CD4-positive, alpha-beta T cell treated with Interferon gamma for 1 hour (primary cell): ENCODE data around the gene MAN2B1.
"Not testable (repeated sequence)": the region's sequence is repeated elsewhere in the genome, so short reads cannot be mapped to it uniquely, and the experiment has no call there.

Source experiments
- DNase-seq: peaks from one replicate; pipeline ENCODE4 v3.0.0-alpha.2; 2020

The MAN2B1 gene

DNA sequence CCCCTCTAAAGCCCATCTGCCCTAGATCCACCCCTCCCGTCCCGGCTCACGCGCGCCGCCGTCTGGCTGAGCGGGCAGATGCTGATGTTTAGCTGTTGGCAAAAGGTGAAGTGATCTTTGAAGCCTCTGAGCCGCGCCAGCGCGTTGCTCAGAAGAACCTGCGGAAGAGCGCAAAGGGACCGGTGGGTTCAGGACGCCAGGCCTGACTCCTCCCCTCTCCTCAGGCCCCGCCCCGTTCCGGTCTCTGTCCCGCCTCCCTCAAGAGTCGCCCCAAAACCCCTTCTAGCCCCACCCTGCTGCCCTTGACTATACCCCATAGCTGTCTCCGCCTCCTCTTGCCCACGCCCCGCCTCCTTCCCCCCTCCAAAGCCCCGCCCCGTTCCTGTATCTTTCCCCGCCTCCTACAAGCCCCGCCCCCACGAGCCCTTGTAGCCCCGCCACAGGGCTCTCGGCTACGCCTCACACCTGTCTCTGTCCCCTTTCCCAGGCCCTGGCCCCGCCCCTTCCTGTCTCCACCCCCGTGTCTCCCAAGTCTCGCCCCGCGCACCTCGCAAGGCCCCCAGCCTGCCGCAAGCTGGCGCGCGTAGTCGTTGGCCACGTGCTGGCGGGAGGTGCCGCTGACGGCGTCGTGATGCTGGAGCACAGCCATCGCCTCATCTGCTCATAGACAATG is 9.5 kb downstream of the MAN2B1 start:
- DNase-seq = no peak

DNA sequence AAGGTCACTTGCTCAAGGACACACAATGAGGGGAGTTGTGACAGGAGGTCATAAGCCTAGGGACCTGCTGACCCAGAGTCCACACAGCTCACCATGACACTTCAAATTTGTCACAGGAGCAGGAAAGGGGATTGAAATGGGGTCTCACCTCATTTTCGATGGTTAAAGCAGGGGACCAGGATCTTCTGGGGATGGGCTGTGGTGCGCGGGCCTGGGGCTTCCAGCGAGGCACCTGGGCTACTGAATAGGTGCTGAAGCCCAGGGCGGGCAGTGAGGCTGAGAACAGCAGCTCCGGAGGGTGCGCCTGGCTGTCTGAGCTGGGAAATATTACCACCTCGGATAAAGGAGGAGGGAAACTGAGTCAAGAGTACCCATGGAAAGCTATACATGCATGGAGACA is 11.0 kb downstream of the MAN2B1 start:
- no peak for DNase-seq

DNA sequence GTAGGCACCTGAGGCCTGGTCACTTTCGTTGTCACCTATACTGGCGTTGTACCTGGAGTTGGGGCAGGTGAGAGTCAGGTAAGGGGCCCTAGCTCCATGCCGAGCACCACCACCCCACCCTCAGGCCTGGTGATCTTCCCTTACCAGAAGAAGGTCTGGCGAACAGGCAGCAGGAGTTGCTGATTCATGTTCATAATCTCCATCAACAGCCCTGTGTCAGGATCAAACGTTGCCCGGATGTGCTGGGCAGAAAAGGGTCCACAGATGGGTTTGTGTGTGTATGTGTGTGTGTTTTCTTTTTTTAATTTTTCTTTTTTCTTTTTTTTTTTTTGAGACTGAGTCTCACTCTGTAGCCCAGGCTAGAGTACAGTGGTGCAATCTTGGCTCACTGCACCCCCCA is 14.3 kb downstream of the MAN2B1 start:
- DNase-seq = no peak

DNA sequence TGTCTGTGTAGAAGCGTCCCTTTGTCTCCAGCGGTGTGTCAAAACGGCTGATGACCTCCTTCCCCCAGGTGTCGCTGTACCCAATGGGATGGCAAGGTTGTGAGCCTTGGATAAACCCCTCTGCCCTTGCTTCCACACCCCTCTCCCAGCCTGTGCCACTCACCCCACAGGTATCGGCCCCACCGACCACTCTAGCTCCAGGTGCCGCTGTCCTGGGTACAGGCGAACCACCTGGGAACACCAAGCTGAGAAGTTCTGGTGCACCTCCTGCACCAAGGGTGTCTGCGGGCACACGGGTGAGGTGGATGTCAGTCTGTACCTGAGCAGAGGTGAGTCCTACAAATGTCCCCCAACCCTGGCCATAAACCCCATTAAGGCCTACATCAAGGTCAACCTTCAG is 16.6 kb downstream of the MAN2B1 start:
- no peak for DNase-seq

DNA sequence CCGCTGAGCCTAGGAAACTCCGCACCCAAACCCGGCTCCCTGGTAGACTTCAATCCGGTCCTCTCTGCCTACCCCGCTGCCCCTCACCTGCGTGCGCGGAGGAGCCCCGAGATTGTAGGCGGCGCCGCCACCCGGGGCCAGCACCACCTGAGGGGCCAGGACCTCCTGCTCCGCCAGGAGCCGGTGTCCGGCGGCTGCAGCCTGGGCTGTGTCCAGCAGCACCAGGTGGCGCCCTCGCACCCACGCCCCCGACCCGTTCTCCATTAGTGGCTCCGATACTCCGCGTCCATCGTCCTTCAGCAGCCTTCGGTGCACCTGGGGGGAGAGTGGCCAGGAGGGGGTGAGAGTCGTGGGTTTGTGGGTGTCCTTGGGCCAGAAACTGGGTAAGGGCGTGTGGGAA is 18.5 kb downstream of the MAN2B1 start:
- DNase-seq = no peak

DNA sequence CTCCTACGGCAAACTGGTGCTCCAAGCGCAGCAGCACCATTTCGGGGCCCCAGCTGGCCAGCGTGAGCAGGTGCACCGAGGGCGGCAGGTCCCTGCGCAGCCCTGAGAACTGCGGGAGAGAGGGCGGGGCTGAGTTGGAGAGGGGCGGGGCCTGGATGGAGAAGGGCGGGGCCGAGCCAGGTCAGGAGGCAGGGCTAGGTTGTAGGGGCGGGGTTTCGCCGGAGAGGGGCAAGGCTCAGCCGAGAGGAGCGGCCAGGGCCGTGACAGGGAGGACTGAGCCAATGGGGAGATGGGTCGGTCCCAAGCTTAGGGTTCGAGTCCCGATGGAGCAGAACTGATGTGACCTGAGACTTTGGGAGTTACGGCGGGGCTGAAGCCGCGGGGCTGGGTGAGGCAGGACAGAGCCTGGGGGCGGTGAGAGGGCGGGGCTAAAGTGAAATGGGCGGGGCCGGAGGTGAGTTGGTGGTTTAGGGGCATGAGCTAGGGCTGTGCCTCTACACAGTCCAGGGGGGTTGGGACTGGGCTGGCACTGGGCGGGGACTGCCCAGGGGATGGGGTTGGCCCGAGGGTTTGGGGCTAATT is 19.0 kb downstream of the MAN2B1 start:
- DNase-seq = peak; percentile 56

DNA sequence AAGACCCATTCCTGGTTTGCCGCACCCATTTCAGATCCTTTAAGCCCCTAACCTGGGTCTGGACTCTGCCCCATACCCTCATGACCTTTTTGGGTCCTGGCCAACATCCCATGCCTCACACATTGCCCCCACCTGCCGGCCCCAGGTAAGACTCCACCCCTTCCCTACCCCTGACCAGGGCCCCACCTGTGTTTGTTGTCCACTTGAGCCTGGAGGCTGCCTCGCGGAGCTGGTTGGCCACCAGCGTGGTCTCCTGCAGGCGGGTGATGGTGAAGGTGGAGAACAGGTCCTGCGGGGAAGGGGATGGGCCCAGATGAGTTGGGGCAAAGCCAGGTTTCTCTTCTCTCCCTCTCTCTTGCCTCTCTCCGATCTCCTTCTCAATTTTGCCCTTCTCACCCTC is 19.5 kb downstream of the MAN2B1 start:
- no peak for DNase-seq

DNA sequence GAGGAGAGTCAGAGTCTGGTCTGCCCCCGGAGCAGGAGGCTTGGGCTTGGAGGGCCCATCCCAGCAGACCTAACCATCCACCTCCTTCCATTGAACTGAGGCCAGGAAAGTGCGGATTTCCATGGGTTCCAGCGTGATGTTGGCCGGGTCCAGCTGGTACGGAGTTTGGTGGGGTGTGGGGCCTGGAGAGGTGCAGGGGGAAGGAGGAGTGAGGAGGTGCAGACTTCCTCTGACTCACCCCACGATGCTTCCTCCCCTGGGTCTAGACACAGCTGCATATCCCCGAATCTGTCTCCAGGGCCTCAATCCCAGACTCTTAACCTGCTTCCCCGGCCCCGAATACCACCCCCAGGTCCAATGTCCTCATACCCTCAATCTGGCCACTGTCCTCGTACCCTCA is 20.0 kb downstream of the MAN2B1 start:
- no peak for DNase-seq

DNA sequence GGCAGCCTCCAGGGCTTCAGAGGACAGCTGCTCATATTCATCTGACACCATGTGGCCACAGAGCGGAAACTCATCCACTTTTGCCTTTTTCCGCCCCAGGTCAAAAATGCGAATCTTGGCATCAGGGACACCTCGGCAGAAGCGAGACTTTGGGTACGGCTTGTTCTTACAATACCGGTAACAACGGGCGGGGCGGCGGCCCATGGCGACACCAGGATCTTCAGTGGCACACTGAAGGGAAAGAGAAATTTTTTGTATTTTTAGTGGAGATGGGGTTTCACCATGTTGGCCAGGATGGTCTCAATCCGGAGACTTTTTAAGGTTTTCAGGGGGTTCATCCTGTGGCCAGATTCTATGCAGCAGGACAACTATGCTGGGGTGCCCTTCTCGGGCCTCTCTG is 22.8 kb downstream of the MAN2B1 start:
- DNase-seq = not testable (repeated sequence)

DNA sequence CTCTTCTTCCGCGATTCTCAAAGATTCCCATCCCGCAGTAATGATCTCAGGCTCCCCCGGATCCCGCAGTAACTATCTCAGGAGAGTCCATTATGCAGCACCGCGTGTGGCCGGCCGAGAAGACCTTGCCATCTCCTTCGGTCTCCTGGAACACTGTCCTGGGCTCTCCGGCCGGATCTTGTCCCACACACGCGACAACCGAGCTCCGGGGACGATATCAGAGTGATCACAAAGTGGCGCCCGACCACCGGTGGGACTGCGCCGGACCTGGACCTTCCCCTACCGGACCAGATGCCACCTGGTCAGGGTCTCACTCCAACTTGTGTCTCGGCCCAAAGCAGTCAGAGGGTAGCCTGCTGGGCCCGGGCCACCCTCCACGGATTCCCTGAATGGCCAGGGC is 24.0 kb downstream of the MAN2B1 start:
- DNase-seq = no peak

DNA sequence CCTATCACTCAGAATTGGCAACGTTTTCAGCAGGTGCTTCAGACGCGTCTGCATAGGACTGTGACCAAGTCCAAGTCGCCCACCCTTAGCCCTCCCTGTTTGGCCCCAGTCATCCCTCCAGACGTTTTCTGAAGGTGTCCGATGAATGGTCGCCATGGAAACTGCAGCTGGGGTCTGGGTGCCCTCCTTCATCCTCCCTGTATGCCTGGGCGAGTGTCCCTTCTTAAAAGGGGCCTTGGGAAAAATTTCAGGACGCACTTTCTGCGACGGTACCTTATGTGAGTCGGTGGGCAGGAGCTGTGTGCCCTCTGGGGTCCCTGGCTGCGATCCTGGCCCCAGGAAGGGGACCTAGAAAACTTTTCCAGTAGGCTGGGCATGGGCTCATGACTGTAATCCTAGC is 25.1 kb downstream of the MAN2B1 start:
- no peak for DNase-seq

DNA sequence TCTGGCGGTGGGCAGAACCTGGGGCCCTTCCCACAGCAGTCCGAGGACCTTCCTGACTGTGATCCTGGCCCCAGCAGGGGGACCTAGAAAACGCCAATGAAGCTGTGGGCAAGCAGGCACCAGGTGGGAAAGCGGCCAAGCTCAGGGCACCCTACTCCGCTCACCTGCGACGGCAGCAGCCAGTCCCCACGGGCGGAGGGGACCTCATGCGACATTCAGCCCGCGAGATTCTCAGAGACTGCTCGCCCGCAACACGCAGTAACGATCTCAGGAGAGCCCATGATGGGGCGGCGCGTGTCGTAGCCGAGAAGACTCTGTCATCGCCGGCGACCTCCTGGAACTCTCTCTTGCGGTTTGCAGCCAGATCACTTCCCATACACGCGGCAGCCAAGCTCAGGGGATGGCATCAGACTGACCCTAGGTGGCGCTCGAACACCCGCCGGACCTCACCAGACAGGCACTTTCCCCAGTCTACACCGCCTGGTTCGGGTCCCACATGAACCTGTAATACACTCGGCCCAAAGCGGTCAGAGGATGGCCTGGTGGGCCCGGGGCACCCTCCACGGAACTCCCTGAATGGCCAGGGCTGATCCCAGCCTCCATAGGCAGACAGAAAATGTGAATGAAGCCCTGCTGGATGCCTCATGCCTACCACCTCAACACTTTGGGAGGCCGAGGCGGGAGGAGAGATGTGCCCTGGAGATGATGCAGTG is 26.5 kb downstream of the MAN2B1 start:
- peak; percentile 86 for DNase-seq

DNA sequence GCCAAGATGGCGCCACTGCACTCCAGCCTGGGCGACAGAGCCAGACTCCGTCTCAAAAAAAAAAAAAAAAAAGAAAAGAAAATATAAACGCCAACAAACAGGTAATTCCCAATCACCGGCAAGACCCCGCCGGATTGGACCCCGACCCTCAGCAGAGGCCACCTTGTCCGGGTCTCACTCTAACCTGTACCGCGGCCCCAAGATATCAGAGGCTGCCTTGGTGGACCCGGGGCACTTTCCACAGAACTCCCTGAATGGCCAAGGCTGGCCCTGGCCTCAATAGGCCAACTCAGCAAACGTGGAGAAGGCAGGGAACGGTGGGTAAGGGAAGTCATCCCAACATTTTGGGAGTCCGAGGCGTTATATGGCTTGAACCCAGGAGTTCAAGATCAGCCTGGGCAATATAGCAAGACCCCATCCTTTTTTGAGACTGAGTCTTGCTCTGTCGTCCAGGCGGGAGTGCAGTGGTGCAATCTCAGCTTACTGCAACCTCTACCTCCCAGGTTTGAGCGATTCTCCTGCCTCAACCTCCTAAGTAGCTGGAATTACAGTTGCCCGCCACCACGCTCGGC is 27.8 kb downstream of the MAN2B1 start:
- no peak for DNase-seq

DNA sequence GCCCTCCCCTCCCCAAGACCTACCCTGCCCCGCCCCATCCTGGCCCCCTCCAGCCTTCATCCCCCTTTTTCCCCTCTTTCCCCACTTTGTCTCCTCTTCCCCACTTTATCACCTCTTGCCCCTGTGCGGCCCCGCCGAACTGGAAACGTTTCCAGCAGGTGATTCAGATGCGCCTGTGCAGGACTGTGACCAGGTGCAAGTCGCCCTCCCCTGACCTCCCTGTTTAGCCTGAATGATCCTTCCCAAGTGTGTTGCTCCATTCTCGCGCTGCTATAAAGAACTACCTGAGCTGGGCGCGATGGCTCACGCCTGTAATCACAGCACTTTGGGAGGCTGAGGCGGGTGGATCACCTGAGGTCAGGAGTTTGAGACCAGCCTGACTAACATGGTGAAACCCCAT is 29.9 kb downstream of the MAN2B1 start:
- no peak for DNase-seq

DNA sequence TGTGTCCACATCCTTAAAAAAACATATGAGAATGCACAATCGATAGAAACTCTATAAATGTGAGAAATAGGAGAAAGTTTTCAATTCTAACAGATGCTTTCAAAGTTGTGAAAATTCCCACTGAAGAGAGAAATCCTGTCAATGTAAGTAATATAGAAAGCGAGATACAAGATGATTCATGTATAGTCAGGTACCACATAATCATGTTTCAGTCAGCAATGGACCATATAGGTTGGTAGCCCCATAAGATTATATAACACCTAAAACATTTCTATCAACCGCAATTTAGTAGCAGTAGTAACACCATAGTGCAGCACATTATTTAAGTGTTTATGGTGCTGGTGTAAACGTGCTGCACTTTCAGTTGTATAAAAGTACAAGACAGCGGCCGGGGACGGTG is 37.3 kb downstream of the MAN2B1 start:
- DNase-seq = no peak

DNA sequence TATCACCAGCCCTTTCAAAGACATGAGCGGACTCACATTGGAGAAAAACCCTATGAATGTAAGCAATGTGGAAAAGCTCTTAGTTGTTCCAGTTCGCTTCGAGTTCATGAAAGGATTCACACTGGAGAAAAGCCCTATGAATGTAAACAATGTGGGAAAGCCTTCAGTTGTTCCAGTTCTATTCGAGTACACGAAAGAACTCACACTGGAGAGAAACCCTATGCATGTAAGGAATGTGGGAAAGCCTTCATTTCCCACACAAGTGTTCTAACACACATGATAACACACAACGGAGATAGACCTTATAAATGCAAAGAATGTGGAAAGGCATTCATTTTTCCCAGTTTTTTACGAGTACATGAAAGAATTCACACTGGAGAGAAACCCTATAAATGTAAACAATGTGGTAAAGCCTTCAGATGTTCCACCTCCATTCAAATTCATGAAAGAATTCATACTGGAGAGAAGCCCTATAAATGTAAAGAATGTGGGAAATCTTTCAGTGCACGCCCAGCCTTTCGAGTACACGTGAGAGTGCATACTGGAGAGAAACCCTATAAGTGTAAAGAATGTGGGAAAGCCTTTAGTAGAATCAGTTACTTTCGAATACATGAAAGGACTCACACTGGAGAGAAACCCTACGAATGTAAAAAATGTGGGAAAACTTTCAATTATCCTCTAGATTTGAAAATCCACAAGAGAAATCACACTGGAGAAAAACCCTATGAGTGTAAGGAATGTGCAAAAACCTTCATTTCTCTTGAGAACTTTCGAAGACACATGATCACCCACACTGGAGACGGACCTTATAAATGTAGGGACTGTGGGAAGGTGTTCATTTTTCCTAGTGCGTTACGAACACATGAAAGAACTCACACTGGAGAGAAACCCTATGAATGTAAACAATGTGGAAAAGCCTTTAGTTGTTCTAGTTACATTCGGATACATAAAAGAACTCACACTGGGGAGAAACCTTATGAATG is 38.2 kb downstream of the MAN2B1 start:
- no peak for DNase-seq

DNA sequence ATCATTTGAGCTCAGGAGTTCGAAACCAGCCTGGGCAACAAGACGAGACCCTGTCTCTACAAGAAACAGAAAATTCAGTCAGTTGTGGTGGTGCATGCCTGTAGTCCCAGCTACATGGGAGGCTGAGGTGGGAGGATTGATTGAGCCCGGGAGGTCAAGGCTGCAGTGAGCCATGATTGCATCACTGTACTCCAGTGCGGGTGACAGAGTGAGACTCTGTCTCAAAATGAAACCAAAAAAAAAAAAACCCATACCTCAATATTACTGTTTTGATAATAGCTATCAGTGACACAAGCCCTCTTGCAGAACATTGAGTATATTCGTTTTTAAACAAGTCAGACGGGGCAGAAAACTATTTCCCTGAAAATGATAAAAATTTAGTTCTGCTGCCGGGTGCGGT is 39.6 kb downstream of the MAN2B1 start:
- no peak for DNase-seq

DNA sequence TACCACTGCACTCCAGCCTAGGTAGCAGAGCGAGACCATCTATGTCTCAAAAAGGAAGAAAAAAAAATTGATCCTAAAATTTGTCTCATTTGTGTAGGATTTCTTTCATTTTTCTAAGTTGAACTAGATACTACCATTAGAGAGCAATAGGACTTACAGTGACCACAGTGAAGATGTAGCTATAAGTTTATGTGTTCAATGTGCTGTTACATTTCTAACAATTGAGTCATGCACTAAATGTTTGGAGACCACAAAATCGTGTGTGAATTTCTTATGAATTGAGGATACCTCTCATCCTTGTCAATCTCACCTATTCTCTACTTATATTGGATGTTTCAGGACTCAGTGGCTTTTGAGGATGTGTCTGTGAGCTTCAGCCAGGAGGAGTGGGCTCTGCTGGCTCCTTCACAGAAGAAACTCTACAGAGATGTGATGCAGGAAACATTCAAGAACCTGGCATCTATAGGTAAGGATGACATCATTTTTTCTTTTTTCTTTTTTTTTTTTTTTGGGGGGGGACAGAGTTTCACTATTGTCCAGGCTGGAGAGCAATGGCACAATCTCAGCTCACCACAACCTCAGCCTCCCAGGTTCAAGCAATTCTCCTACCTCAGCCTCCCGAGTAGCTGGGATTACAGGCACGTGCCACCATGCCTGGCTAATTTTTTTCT is 43.0 kb downstream of the MAN2B1 start:
- no peak for DNase-seq

DNA sequence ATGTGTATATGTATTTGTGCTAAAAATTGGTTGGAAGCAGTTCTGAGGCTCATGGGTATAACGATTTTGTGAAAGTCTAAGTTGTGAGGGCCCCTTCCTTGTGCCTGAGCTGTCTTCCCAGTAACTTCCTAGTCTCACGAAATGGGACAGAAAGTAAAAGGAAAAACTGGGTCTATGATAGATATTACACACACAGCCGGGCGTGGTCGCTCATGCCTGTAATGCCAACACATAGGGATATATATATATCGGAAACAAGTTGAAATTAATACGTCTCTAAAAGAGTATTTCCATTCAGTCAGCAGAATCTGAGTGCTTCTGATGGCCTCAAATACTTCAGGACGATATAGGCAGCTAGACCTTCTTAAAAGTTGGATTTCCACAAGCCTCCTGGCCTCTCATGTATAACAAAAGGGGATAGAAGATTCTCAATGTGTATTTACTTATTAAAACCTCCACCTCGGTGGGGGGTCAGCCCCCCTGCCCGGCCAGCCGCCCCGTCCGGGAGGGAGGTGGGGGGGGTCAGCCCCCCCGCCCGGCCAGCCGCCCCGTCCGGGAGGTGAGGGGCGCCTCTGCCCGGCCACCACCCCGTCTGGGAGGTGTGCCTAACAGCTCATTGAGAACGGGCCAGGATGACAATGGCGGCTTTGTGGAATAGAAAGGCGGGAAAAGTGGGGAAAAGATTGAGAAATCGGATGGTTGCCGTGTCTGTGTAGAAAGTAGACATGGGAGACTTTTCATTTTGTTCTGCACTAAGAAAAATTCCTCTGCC is 45.1 kb downstream of the MAN2B1 start:
- not testable (repeated sequence) for DNase-seq

DNA sequence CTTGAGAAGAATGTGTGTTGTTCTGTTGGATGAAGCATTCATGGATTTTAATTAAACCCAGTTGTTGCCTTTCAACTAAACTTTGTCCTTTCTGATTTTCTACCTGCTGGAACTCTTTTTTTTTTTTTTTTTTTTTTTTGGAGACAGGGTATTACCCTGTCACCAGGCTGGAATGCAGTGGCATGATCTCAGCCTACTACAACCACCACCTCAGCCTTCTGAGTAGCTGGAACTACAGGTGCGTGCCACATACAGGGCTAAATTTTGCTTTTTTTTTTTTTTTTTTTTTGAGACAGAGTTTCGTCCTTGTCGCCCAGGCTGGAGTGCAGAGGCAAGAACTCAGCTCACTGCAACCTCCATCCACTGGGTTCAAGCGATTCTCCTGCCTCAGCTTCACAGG is 48.9 kb downstream of the MAN2B1 start:
- DNase-seq = no peak

DNA sequence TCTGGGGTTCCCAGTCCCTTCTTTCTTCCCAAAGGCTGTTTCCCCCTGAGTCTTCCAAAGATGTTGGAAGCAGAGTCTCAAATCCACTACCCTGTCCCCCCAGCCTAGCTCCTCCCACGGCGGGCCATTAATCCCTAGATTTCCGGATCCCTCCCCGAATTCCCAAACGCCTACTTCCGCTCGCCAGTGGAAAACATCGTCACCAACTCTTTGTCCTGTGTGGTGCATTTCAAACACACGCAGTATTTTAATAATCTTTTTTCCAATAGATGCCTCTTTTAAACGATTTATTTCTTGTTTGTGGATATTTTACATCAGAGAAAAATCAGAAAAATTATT is 55.2 kb downstream of the MAN2B1 start:
- no peak for DNase-seq
